CD4-positive, alpha-beta T cell (primary cell): ENCODE measurements around the gene KBTBD4. TPM values are rescaled to one million over a fixed set of nuclear protein-coding genes. Genes with fewer than 3 reads are reported as not detected.

ENCODE experiments used
- ATAC-seq: fragments of 200-7000 bp; cut with Tn5 transposase; one replicate; pipeline ENCODE4 v1.10.0; 2022; ENCODE audit warnings: mild to moderate bottlenecking; ENCODE audit not compliant: poor library complexity
- CTCF ChIA-PET: fragments of 350-600 bp; sonication (Branson Sonifier 250); formaldehyde crosslinking; loops from one replicate; lab custom pipeline; 2021; ENCODE audit warnings: antibody characterized with exemption, inconsistent platforms; lab: Charles Lee
- POLR2A ChIA-PET: fragments of 350-600 bp; sonication (Branson Sonifier 250); formaldehyde crosslinking; loops from one replicate; lab custom pipeline; 2021; ENCODE audit warnings: antibody characterized with exemption, inconsistent platforms; lab: Charles Lee
- DNase-seq, 14 experiments: peaks; one replicate each; pipeline ENCODE4 v3.0.0-alpha.2; 2013 to 2020; ENCODE audit warnings: mixed read lengths in 2 of 14
- H3K27ac ChIP-seq, 2 donors: one replicate each; pipeline versions ENCODE4 v1.5.1 to v1.7.0; 2013; ENCODE audit warnings: low read length in 2 of 2, low read depth in 1 of 2, mild to moderate bottlenecking in 1 of 2
- H3K27me3 ChIP-seq, 2 experiments: 1 replicate in 1 of 2; 2 replicates in 1 of 2; pipeline versions ENCODE4 v1.6.1 to v1.7.0; 2013; ENCODE audit warnings: low read length in 2 of 2, control low read depth in 1 of 2, mild to moderate bottlenecking in 1 of 2, moderate library complexity in 1 of 2; ENCODE audit not compliant: insufficient read depth in 2 of 2, control insufficient read depth in 1 of 2
- H3K36me3 ChIP-seq: one replicate; pipeline ENCODE4 v1.6.1; 2013; ENCODE audit warnings: low read length, control low read depth; ENCODE audit not compliant: insufficient read depth
- H3K4me1 ChIP-seq: one replicate; pipeline ENCODE4 v1.6.1; 2013; ENCODE audit warnings: low read length, control low read depth; ENCODE audit not compliant: insufficient read depth
- H3K4me3 ChIP-seq: one replicate; pipeline ENCODE4 v1.5.1; 2013; ENCODE audit warnings: mild to moderate bottlenecking, low read length, moderate library complexity
- H3K9me3 ChIP-seq, 2 experiments: 1 replicate in 1 of 2; 2 replicates in 1 of 2; pipeline versions ENCODE4 v1.6.1 to v1.7.0; 2013; ENCODE audit warnings: low read length in 2 of 2, mild to moderate bottlenecking in 2 of 2, control low read depth in 1 of 2, moderate library complexity in 1 of 2; ENCODE audit not compliant: control insufficient read depth in 1 of 2, insufficient read depth in 1 of 2
- H3K27ac Mint-ChIP-seq: one replicate; pipeline ENCODE4 v1.8.0; 2020; ENCODE audit warnings: mixed read lengths
- H3K27me3 Mint-ChIP-seq: one replicate; pipeline ENCODE4 v1.8.0; 2021; ENCODE audit warnings: mixed read lengths
- H3K36me3 Mint-ChIP-seq: one replicate; pipeline ENCODE4 v1.8.0; 2021; ENCODE audit warnings: low read depth, mixed read lengths
- H3K4me1 Mint-ChIP-seq: one replicate; pipeline ENCODE4 v1.8.0; 2021; ENCODE audit warnings: low read depth, mixed read lengths
- H3K4me3 Mint-ChIP-seq: one replicate; pipeline ENCODE4 v1.8.0; 2020; ENCODE audit warnings: mild to moderate bottlenecking, mixed read lengths
- H3K9me3 Mint-ChIP-seq: one replicate; pipeline ENCODE4 v1.8.0; 2020; ENCODE audit warnings: mixed read lengths
- CTCF ChIP-seq: fragments of 200-600 bp; IDR thresholded peaks from one replicate; pipeline ENCODE4 v1.8.0; 2022; ENCODE audit warnings: antibody characterized with exemption, mild to moderate bottlenecking
- intact Hi-C, 2 experiments: fragments of 100-400 bp; cut with DNase I in 1 of 2; cut with micrococcal nuclease in 1 of 2; formaldehyde crosslinking; loops; one replicate each; pipeline versions ENCODE4 v1.15.1 to v1.9.0; 2023 to 2025; cut with DNase I, micrococcal nuclease
- total RNA-seq, 174 experiments: library from RNA in 2 of 174; stranded (reverse) in 2 of 174; gene quantifications; one replicate each; pipeline ENCODE4 v1.2.3 and lab custom pipeline; 2021 to 2026

Gene KBTBD4
- total RNA-seq, 2 experiments from 2014 or later = 29.1 to 30.2 TPM

- H3K4me1 Mint-ChIP-seq = peaks cover 18% of the 10 kb centered on the region
- ChIA-PET CTCF (no interaction called here), POLR2A (no interaction called here)
- Histone ChIP-seq H3K27ac (no peak overlapping the region), H3K27me3 (no peaks in the 10 kb centered on the region), H3K9me3 (no peaks in the 10 kb centered on the region), H3K4me3 (no peak overlapping the region), H3K4me1 (peaks cover 18% of the 10 kb centered on the region), H3K36me3 (peaks cover 47% of the 10 kb centered on the region)
- H3K27ac Mint-ChIP-seq = no peak overlapping the region
- no peaks in the 10 kb centered on the region for H3K9me3 Mint-ChIP-seq
- intact Hi-C loops = loop anchor here in 1 of 2 experiments (10.0 kb wide), 1 partner anchor 339 kb away; the partner anchor contains the start of gene ACP2
- DNase-seq (no peak), ATAC-seq (no peak)
- H3K36me3 Mint-ChIP-seq = peaks cover 53% of the 10 kb centered on the region
- TF ChIP-seq CTCF = no peak
- H3K27me3 Mint-ChIP-seq = no peaks in the 10 kb centered on the region
- H3K4me3 Mint-ChIP-seq = peak overlapping the region; percentile 54
Observed at GRCh38 chr11:47583844-47584243, 5.1 kb upstream of the KBTBD4 start.

GRCh38 chr11:47577460-47578041 is 1.2 kb downstream of the KBTBD4 start:
- intact Hi-C loops = loop anchor here (2.0 to 10.0 kb wide), 8 partner anchors 25 to 873 kb away; partner anchors contain the start of genes AGBL2 (in 1 of the 2), ARHGAP1 (in 1 of the 2), CELF1 (in 1 of the 2) and CSTPP1 (in 1 of the 2)
- H3K4me1 ChIP-seq = peaks cover 38% of the 10 kb centered on the region
- H3K4me3 ChIP-seq = peak overlapping the region; percentile 90
- Mint-ChIP-seq H3K27ac (peak overlapping the region; percentile 91), H3K27me3 (no peaks in the 10 kb centered on the region), H3K4me3 (peak overlapping the region; percentile 99), H3K36me3 (peaks cover 81% of the 10 kb centered on the region), H3K9me3 (no peaks in the 10 kb centered on the region), H3K4me1 (peaks cover 47% of the 10 kb centered on the region)
- ATAC-seq (no peak), DNase-seq (no peak)
- ChIA-PET CTCF (interaction anchor here (1.4 to 3.0 kb wide), 2 partner anchors 12 to 24 kb away, joined by 3 to 11 read pairs; partner anchors contain the start of genes CELF1 and PTPMT1), POLR2A (interaction anchor here (0.8 to 2.2 kb wide), 5 partner anchors 12 to 189 kb away, joined by 3 to 26 read pairs (median 6); partner anchors contain the start of genes CELF1, FNBP4 and PTPMT1)
- H3K27ac ChIP-seq = peak overlapping the region in 1 of 2 donors; percentile 81
- H3K9me3 ChIP-seq = no peaks in the 10 kb centered on the region
- H3K27me3 ChIP-seq = no peaks in the 10 kb centered on the region
- no peak for TF ChIP-seq CTCF
- peaks cover 55% of the 10 kb centered on the region for H3K36me3 ChIP-seq

- H3K36me3 ChIP-seq = peaks cover 56% of the 10 kb centered on the region
- ATAC-seq = no peak
Observed at GRCh38 chr11:47573321-47573720, 5.4 kb downstream of the KBTBD4 start.

More at GRCh38 chr11:47573321-47573720, 5.4 kb downstream of the KBTBD4 start:
- Histone ChIP-seq H3K27ac (no peak overlapping the region), H3K9me3 (no peaks in the 10 kb centered on the region), H3K4me3 (no peak overlapping the region), H3K4me1 (peaks cover 23% of the 10 kb centered on the region), H3K27me3 (no peaks in the 10 kb centered on the region)
- peaks cover 23% of the 10 kb centered on the region for H3K4me1 Mint-ChIP-seq
- intact Hi-C loops = loop anchor here in 1 of 2 experiments (10.0 kb wide), 2 partner anchors 299 to 869 kb away; partner anchors contain the start of genes ARHGAP1, MADD and ZNF408
- no peaks in the 10 kb centered on the region for H3K9me3 Mint-ChIP-seq
- H3K27ac Mint-ChIP-seq = peak overlapping the region; percentile 39
- CTCF ChIA-PET = interaction anchor here (0.9 to 1.1 kb wide), 2 partner anchors 10 to 20 kb away, joined by 3 read pairs; no protein-coding TSS in a partner anchor
- no peaks in the 10 kb centered on the region for H3K27me3 Mint-ChIP-seq
- H3K36me3 Mint-ChIP-seq = peaks cover 83% of the 10 kb centered on the region
- POLR2A ChIA-PET = interaction anchor here (0.7 to 1.3 kb wide), 2 partner anchors 8 to 12 kb away, joined by 3 to 5 read pairs; partner anchors contain the start of gene PTPMT1
- H3K4me3 Mint-ChIP-seq = no peak overlapping the region
- TF ChIP-seq CTCF = no peak
- no peak for DNase-seq
